Measurements from ENCODE around the gene MACROD2. TPM values are rescaled to one million over a fixed set of nuclear protein-coding genes. Genes with fewer than 3 reads are reported as not detected.

The MACROD2 gene
- total RNA-seq, 1 donor from 2014 or later: 3.1 TPM

- Histone ChIP-seq H3K36me3 (ENCODE audit: control insufficient read depth in 3 of 3, insufficient read depth in 3 of 3, low read length in 3 of 3) (no peaks in the 10 kb centered on the region), H3K9ac (ENCODE audit: low read depth in 1 of 3, low read length in 3 of 3) (no peak overlapping the region), H3K27me3 (ENCODE audit: control insufficient read depth in 3 of 3, insufficient read depth in 3 of 3, low read length in 3 of 3) (no peaks in the 10 kb centered on the region), H3K27ac (ENCODE audit: low read depth, low read length) (no peak overlapping the region), H3K9me3 (ENCODE audit: control insufficient read depth in 3 of 3, low read length in 3 of 3) (no peaks in the 10 kb centered on the region), H3K4me1 (ENCODE audit: control insufficient read depth in 3 of 3, insufficient read depth in 3 of 3, low read length in 3 of 3) (no peaks in the 10 kb centered on the region), H3K4me3 (ENCODE audit: low read length in 3 of 3) (no peak overlapping the region)
Observed at GRCh38 chr20:15098351-15098750, 1103.0 kb downstream of the MACROD2 start.

GRCh38 chr20:15099130-15099529, 1103.8 kb downstream of the MACROD2 start:
- Histone ChIP-seq H3K4me3 (ENCODE audit: low read length in 3 of 3) (no peak overlapping the region), H3K36me3 (ENCODE audit: control insufficient read depth in 3 of 3, insufficient read depth in 3 of 3, low read length in 3 of 3) (no peaks in the 10 kb centered on the region), H3K4me1 (ENCODE audit: control insufficient read depth in 3 of 3, insufficient read depth in 3 of 3, low read length in 3 of 3) (no peaks in the 10 kb centered on the region), H3K9me3 (ENCODE audit: control insufficient read depth in 3 of 3, low read length in 3 of 3) (no peaks in the 10 kb centered on the region), H3K9ac (ENCODE audit: low read depth in 1 of 3, low read length in 3 of 3) (no peak overlapping the region), H3K27me3 (ENCODE audit: control insufficient read depth in 3 of 3, insufficient read depth in 3 of 3, low read length in 3 of 3) (no peaks in the 10 kb centered on the region), H3K27ac (ENCODE audit: low read depth, low read length) (no peak overlapping the region)

GRCh38 chr20:15100506-15101160, 1105.3 kb downstream of the MACROD2 start:
- no peak overlapping the region for H3K4me3 ChIP-seq (ENCODE audit: low read length in 3 of 3)
- H3K27me3 ChIP-seq (ENCODE audit: control insufficient read depth in 3 of 3, insufficient read depth in 3 of 3, low read length in 3 of 3): no peaks in the 10 kb centered on the region
- H3K9me3 ChIP-seq (ENCODE audit: control insufficient read depth in 3 of 3, low read length in 3 of 3): no peaks in the 10 kb centered on the region
- no peaks in the 10 kb centered on the region for H3K36me3 ChIP-seq (ENCODE audit: control insufficient read depth in 3 of 3, insufficient read depth in 3 of 3, low read length in 3 of 3)
- no peak overlapping the region for H3K27ac ChIP-seq (ENCODE audit: low read depth, low read length)
- no peak overlapping the region for H3K9ac ChIP-seq (ENCODE audit: low read depth in 1 of 3, low read length in 3 of 3)
- no peaks in the 10 kb centered on the region for H3K4me1 ChIP-seq (ENCODE audit: control insufficient read depth in 3 of 3, insufficient read depth in 3 of 3, low read length in 3 of 3)

- Histone ChIP-seq H3K9ac (ENCODE audit: low read depth in 1 of 3, low read length in 3 of 3) (no peak overlapping the region), H3K4me3 (ENCODE audit: low read length in 3 of 3) (no peak overlapping the region), H3K27me3 (ENCODE audit: control insufficient read depth in 3 of 3, insufficient read depth in 3 of 3, low read length in 3 of 3) (no peaks in the 10 kb centered on the region), H3K36me3 (ENCODE audit: control insufficient read depth in 3 of 3, insufficient read depth in 3 of 3, low read length in 3 of 3) (no peaks in the 10 kb centered on the region), H3K4me1 (ENCODE audit: control insufficient read depth in 3 of 3, insufficient read depth in 3 of 3, low read length in 3 of 3) (no peaks in the 10 kb centered on the region), H3K27ac (ENCODE audit: low read depth, low read length) (no peak overlapping the region), H3K9me3 (ENCODE audit: control insufficient read depth in 3 of 3, low read length in 3 of 3) (no peaks in the 10 kb centered on the region)
Observed at GRCh38 chr20:15107931-15108330, 1112.6 kb downstream of the MACROD2 start.

GRCh38 chr20:15109494-15109893, 1114.2 kb downstream of the MACROD2 start:
- H3K9me3 ChIP-seq (ENCODE audit: control insufficient read depth in 3 of 3, low read length in 3 of 3): no peaks in the 10 kb centered on the region
- H3K36me3 ChIP-seq (ENCODE audit: control insufficient read depth in 3 of 3, insufficient read depth in 3 of 3, low read length in 3 of 3): no peaks in the 10 kb centered on the region
- H3K27me3 ChIP-seq (ENCODE audit: control insufficient read depth in 3 of 3, insufficient read depth in 3 of 3, low read length in 3 of 3): no peaks in the 10 kb centered on the region
- no peak overlapping the region for H3K4me3 ChIP-seq (ENCODE audit: low read length in 3 of 3)
- H3K4me1 ChIP-seq (ENCODE audit: control insufficient read depth in 3 of 3, insufficient read depth in 3 of 3, low read length in 3 of 3): no peaks in the 10 kb centered on the region
- no peak overlapping the region for H3K27ac ChIP-seq (ENCODE audit: low read depth, low read length)
- H3K9ac ChIP-seq (ENCODE audit: low read depth in 1 of 3, low read length in 3 of 3): no peak overlapping the region

- Histone ChIP-seq H3K36me3 (ENCODE audit: control insufficient read depth in 3 of 3, insufficient read depth in 3 of 3, low read length in 3 of 3) (no peaks in the 10 kb centered on the region), H3K9me3 (ENCODE audit: control insufficient read depth in 3 of 3, low read length in 3 of 3) (no peaks in the 10 kb centered on the region), H3K27ac (ENCODE audit: low read depth, low read length) (no peak overlapping the region), H3K9ac (ENCODE audit: low read depth in 1 of 3, low read length in 3 of 3) (no peak overlapping the region), H3K4me1 (ENCODE audit: control insufficient read depth in 3 of 3, insufficient read depth in 3 of 3, low read length in 3 of 3) (no peaks in the 10 kb centered on the region), H3K4me3 (ENCODE audit: low read length in 3 of 3) (no peak overlapping the region), H3K27me3 (ENCODE audit: control insufficient read depth in 3 of 3, insufficient read depth in 3 of 3, low read length in 3 of 3) (no peaks in the 10 kb centered on the region)
Observed at GRCh38 chr20:15111654-15112053, 1116.3 kb downstream of the MACROD2 start.

- H3K27me3 ChIP-seq (ENCODE audit: control insufficient read depth in 3 of 3, insufficient read depth in 3 of 3, low read length in 3 of 3): no peaks in the 10 kb centered on the region
- no peaks in the 10 kb centered on the region for H3K36me3 ChIP-seq (ENCODE audit: control insufficient read depth in 3 of 3, insufficient read depth in 3 of 3, low read length in 3 of 3)
- H3K9ac ChIP-seq (ENCODE audit: low read depth in 1 of 3, low read length in 3 of 3): no peak overlapping the region
- H3K4me3 ChIP-seq (ENCODE audit: low read length in 3 of 3): no peak overlapping the region
- H3K9me3 ChIP-seq (ENCODE audit: control insufficient read depth in 3 of 3, low read length in 3 of 3): no peaks in the 10 kb centered on the region
- H3K4me1 ChIP-seq (ENCODE audit: control insufficient read depth in 3 of 3, insufficient read depth in 3 of 3, low read length in 3 of 3): no peaks in the 10 kb centered on the region
- no peak overlapping the region for H3K27ac ChIP-seq (ENCODE audit: low read depth, low read length)
Observed at GRCh38 chr20:15113144-15113773, 1117.9 kb downstream of the MACROD2 start.

- no peak overlapping the region for H3K9ac ChIP-seq (ENCODE audit: low read depth in 1 of 3, low read length in 3 of 3)
- no peak overlapping the region for H3K27ac ChIP-seq (ENCODE audit: low read depth, low read length)
- H3K4me1 ChIP-seq (ENCODE audit: control insufficient read depth in 3 of 3, insufficient read depth in 3 of 3, low read length in 3 of 3): no peaks in the 10 kb centered on the region
- H3K9me3 ChIP-seq (ENCODE audit: control insufficient read depth in 3 of 3, low read length in 3 of 3): no peaks in the 10 kb centered on the region
- H3K27me3 ChIP-seq (ENCODE audit: control insufficient read depth in 3 of 3, insufficient read depth in 3 of 3, low read length in 3 of 3): no peaks in the 10 kb centered on the region
- H3K4me3 ChIP-seq (ENCODE audit: low read length in 3 of 3): no peak overlapping the region
- no peaks in the 10 kb centered on the region for H3K36me3 ChIP-seq (ENCODE audit: control insufficient read depth in 3 of 3, insufficient read depth in 3 of 3, low read length in 3 of 3)
Observed at GRCh38 chr20:15119852-15120487, 1124.7 kb downstream of the MACROD2 start.

- no peaks in the 10 kb centered on the region for H3K4me1 ChIP-seq (ENCODE audit: control insufficient read depth in 3 of 3, insufficient read depth in 3 of 3, low read length in 3 of 3)
- no peak overlapping the region for H3K4me3 ChIP-seq (ENCODE audit: low read length in 3 of 3)
- no peaks in the 10 kb centered on the region for H3K36me3 ChIP-seq (ENCODE audit: control insufficient read depth in 3 of 3, insufficient read depth in 3 of 3, low read length in 3 of 3)
- H3K9ac ChIP-seq (ENCODE audit: low read depth in 1 of 3, low read length in 3 of 3): no peak overlapping the region
- no peaks in the 10 kb centered on the region for H3K9me3 ChIP-seq (ENCODE audit: control insufficient read depth in 3 of 3, low read length in 3 of 3)
- H3K27me3 ChIP-seq (ENCODE audit: control insufficient read depth in 3 of 3, insufficient read depth in 3 of 3, low read length in 3 of 3): no peaks in the 10 kb centered on the region
- no peak overlapping the region for H3K27ac ChIP-seq (ENCODE audit: low read depth, low read length)
Observed at GRCh38 chr20:15122613-15123012, 1127.3 kb downstream of the MACROD2 start.

GRCh38 chr20:15131176-15131575, 1135.9 kb downstream of the MACROD2 start:
- no peaks in the 10 kb centered on the region for H3K27me3 ChIP-seq (ENCODE audit: control insufficient read depth in 3 of 3, insufficient read depth in 3 of 3, low read length in 3 of 3)
- H3K9ac ChIP-seq (ENCODE audit: low read depth in 1 of 3, low read length in 3 of 3): no peak overlapping the region
- H3K27ac ChIP-seq (ENCODE audit: low read depth, low read length): no peak overlapping the region
- no peak overlapping the region for H3K4me3 ChIP-seq (ENCODE audit: low read length in 3 of 3)
- H3K4me1 ChIP-seq (ENCODE audit: control insufficient read depth in 3 of 3, insufficient read depth in 3 of 3, low read length in 3 of 3): no peaks in the 10 kb centered on the region
- H3K9me3 ChIP-seq (ENCODE audit: control insufficient read depth in 3 of 3, low read length in 3 of 3): no peaks in the 10 kb centered on the region
- H3K36me3 ChIP-seq (ENCODE audit: control insufficient read depth in 3 of 3, insufficient read depth in 3 of 3, low read length in 3 of 3): no peaks in the 10 kb centered on the region

All from skeletal muscle tissue (tissue), 4 donors.